ENCODE measurements around the gene GRAP.
"Not testable (repeated sequence)": the region's sequence is repeated elsewhere in the genome, so short reads cannot be mapped to it uniquely, and the experiment has no call there.

Gene GRAP

DNA sequence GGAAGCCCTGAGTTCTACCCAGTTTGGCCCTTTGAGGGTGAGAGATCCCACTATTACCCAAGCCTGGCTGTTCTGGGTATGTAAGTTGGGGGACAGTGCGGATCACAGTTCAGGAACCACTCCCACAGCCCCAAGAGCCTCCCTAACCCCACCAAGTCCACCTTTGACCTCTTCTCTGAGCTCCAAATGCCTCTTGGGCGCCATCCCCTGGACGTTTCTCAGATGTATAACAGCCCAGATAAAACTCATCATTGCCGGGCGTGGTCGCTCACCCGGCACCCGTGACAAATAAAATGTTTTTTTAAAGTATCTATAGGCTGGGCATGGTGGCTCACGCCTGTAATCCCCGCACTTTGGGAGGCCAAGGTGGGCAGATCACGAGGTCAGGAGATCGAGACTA is 8.7 kb upstream of the GRAP start:
- H3K27ac ChIP-seq (ENCODE audit: insufficient read depth in 1 of 2, low read depth in 1 of 2, low read length in 2 of 2, poor library complexity in 1 of 2, severe bottlenecking in 2 of 2); POLR2A ChIA-PET; H3K36me3 ChIP-seq (ENCODE audit: control insufficient read depth in 4 of 4, insufficient read depth in 4 of 4, low read length in 3 of 4); DNase-seq; CTCF ChIA-PET; H3K27me3 ChIP-seq (replicated peaks in 2 of 5; ENCODE audit: control insufficient read depth in 4 of 5, insufficient read depth in 5 of 5, low read length in 4 of 5); H3K4me3 ChIP-seq (ENCODE audit: control insufficient read depth in 1 of 7, extremely low read depth in 1 of 7, insufficient read depth in 4 of 7, low read depth in 2 of 7, low read length in 6 of 7); H3K9me3 ChIP-seq (ENCODE audit: control extremely low read depth in 1 of 5, control insufficient read depth in 4 of 5, insufficient read depth in 2 of 5, low read depth in 1 of 5, low read length in 4 of 5); H3K4me1 ChIP-seq (ENCODE audit: control extremely low read depth in 1 of 4, control insufficient read depth in 4 of 4, insufficient read depth in 4 of 4, low read length in 3 of 4): not testable (repeated sequence)
- no CpG with 5 or more reads among the region's 12 CpGs for WGBS (ENCODE audit: insufficient coverage)

GRCh38 chr17:19048826-19049225 is 2.1 kb upstream of the GRAP start:
- H3K27me3 ChIP-seq (replicated peaks in 2 of 5; ENCODE audit: control insufficient read depth in 4 of 5, insufficient read depth in 5 of 5, low read length in 4 of 5); H3K4me1 ChIP-seq (ENCODE audit: control extremely low read depth in 1 of 4, control insufficient read depth in 4 of 4, insufficient read depth in 4 of 4, low read length in 3 of 4); H3K9me3 ChIP-seq (ENCODE audit: control extremely low read depth in 1 of 5, control insufficient read depth in 4 of 5, insufficient read depth in 2 of 5, low read depth in 1 of 5, low read length in 4 of 5); POLR2A ChIA-PET; H3K27ac ChIP-seq (ENCODE audit: insufficient read depth in 1 of 2, low read depth in 1 of 2, low read length in 2 of 2, poor library complexity in 1 of 2, severe bottlenecking in 2 of 2); H3K36me3 ChIP-seq (ENCODE audit: control insufficient read depth in 4 of 4, insufficient read depth in 4 of 4, low read length in 3 of 4); H3K4me3 ChIP-seq (ENCODE audit: control insufficient read depth in 1 of 7, extremely low read depth in 1 of 7, insufficient read depth in 4 of 7, low read depth in 2 of 7, low read length in 6 of 7); DNase-seq; CTCF ChIA-PET: not testable (repeated sequence)
- WGBS (ENCODE audit: insufficient coverage), result no CpG with 5 or more reads among the region's 7 CpGs

GRCh38 chr17:19047510-19047909 is 753 bp upstream of the GRAP start:
- WGBS (ENCODE audit: insufficient coverage), result no CpG with 5 or more reads among the region's 7 CpGs
- POLR2A ChIA-PET, DNase-seq: not testable (repeated sequence)

GRCh38 chr17:19044643-19045042 is 2.1 kb downstream of the GRAP start:
- H3K9me3 ChIP-seq (ENCODE audit: control extremely low read depth in 1 of 5, control insufficient read depth in 4 of 5, insufficient read depth in 2 of 5, low read depth in 1 of 5, low read length in 4 of 5); H3K4me1 ChIP-seq (ENCODE audit: control extremely low read depth in 1 of 4, control insufficient read depth in 4 of 4, insufficient read depth in 4 of 4, low read length in 3 of 4); CTCF ChIA-PET; H3K27ac ChIP-seq (ENCODE audit: insufficient read depth in 1 of 2, low read depth in 1 of 2, low read length in 2 of 2, poor library complexity in 1 of 2, severe bottlenecking in 2 of 2); H3K4me3 ChIP-seq (ENCODE audit: control insufficient read depth in 1 of 7, extremely low read depth in 1 of 7, insufficient read depth in 4 of 7, low read depth in 2 of 7, low read length in 6 of 7); POLR2A ChIA-PET; H3K27me3 ChIP-seq (replicated peaks in 2 of 5; ENCODE audit: control insufficient read depth in 4 of 5, insufficient read depth in 5 of 5, low read length in 4 of 5); H3K36me3 ChIP-seq (ENCODE audit: control insufficient read depth in 4 of 4, insufficient read depth in 4 of 4, low read length in 3 of 4); DNase-seq: not testable (repeated sequence)
- no CpG with 5 or more reads among the region's 9 CpGs for WGBS (ENCODE audit: insufficient coverage)

More at GRCh38 chr17:19047510-19047909, 753 bp upstream of the GRAP start:
- H3K4me1 ChIP-seq (ENCODE audit: control extremely low read depth in 1 of 4, control insufficient read depth in 4 of 4, insufficient read depth in 4 of 4, low read length in 3 of 4); H3K4me3 ChIP-seq (ENCODE audit: control insufficient read depth in 1 of 7, extremely low read depth in 1 of 7, insufficient read depth in 4 of 7, low read depth in 2 of 7, low read length in 6 of 7); H3K27ac ChIP-seq (ENCODE audit: insufficient read depth in 1 of 2, low read depth in 1 of 2, low read length in 2 of 2, poor library complexity in 1 of 2, severe bottlenecking in 2 of 2); CTCF ChIA-PET; H3K9me3 ChIP-seq (ENCODE audit: control extremely low read depth in 1 of 5, control insufficient read depth in 4 of 5, insufficient read depth in 2 of 5, low read depth in 1 of 5, low read length in 4 of 5); H3K27me3 ChIP-seq (replicated peaks in 2 of 5; ENCODE audit: control insufficient read depth in 4 of 5, insufficient read depth in 5 of 5, low read length in 4 of 5); H3K36me3 ChIP-seq (ENCODE audit: control insufficient read depth in 4 of 4, insufficient read depth in 4 of 4, low read length in 3 of 4): not testable (repeated sequence)

- H3K4me3 ChIP-seq (ENCODE audit: control insufficient read depth in 1 of 7, extremely low read depth in 1 of 7, insufficient read depth in 4 of 7, low read depth in 2 of 7, low read length in 6 of 7); DNase-seq; H3K27ac ChIP-seq (ENCODE audit: insufficient read depth in 1 of 2, low read depth in 1 of 2, low read length in 2 of 2, poor library complexity in 1 of 2, severe bottlenecking in 2 of 2); H3K27me3 ChIP-seq (replicated peaks in 2 of 5; ENCODE audit: control insufficient read depth in 4 of 5, insufficient read depth in 5 of 5, low read length in 4 of 5); H3K4me1 ChIP-seq (ENCODE audit: control extremely low read depth in 1 of 4, control insufficient read depth in 4 of 4, insufficient read depth in 4 of 4, low read length in 3 of 4); H3K9me3 ChIP-seq (ENCODE audit: control extremely low read depth in 1 of 5, control insufficient read depth in 4 of 5, insufficient read depth in 2 of 5, low read depth in 1 of 5, low read length in 4 of 5); CTCF ChIA-PET; H3K36me3 ChIP-seq (ENCODE audit: control insufficient read depth in 4 of 4, insufficient read depth in 4 of 4, low read length in 3 of 4); POLR2A ChIA-PET: not testable (repeated sequence)
- no CpG with 5 or more reads among the region's 8 CpGs for WGBS (ENCODE audit: insufficient coverage)
Observed at GRCh38 chr17:19043032-19043431, 3.7 kb downstream of the GRAP start.

DNA sequence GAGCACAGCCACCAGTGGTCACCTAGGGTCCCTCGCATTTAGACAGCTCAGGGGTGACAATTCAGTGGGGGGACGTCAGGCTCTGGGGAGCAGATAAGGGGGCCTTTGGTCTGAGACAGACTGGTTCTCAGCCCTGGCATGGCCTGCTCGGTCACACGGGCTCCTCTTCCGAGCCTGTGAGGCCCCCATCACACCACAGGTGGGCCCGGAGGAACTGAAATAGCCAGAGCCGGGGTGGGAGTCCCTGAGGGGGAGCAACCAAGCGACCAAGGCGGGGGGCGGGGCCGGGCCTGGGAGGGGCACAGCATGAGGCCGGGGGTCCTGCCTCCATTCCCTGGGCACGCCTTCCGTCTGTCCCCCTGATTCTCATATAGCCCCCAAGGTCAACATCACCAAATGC is 4.4 kb downstream of the GRAP start:
- CTCF ChIA-PET; DNase-seq; H3K36me3 ChIP-seq (ENCODE audit: control insufficient read depth in 4 of 4, insufficient read depth in 4 of 4, low read length in 3 of 4); H3K27ac ChIP-seq (ENCODE audit: insufficient read depth in 1 of 2, low read depth in 1 of 2, low read length in 2 of 2, poor library complexity in 1 of 2, severe bottlenecking in 2 of 2); H3K9me3 ChIP-seq (ENCODE audit: control extremely low read depth in 1 of 5, control insufficient read depth in 4 of 5, insufficient read depth in 2 of 5, low read depth in 1 of 5, low read length in 4 of 5); H3K4me3 ChIP-seq (ENCODE audit: control insufficient read depth in 1 of 7, extremely low read depth in 1 of 7, insufficient read depth in 4 of 7, low read depth in 2 of 7, low read length in 6 of 7); H3K27me3 ChIP-seq (replicated peaks in 2 of 5; ENCODE audit: control insufficient read depth in 4 of 5, insufficient read depth in 5 of 5, low read length in 4 of 5); H3K4me1 ChIP-seq (ENCODE audit: control extremely low read depth in 1 of 4, control insufficient read depth in 4 of 4, insufficient read depth in 4 of 4, low read length in 3 of 4); POLR2A ChIA-PET: not testable (repeated sequence)
- no CpG with 5 or more reads among the region's 14 CpGs for WGBS (ENCODE audit: insufficient coverage)

DNA sequence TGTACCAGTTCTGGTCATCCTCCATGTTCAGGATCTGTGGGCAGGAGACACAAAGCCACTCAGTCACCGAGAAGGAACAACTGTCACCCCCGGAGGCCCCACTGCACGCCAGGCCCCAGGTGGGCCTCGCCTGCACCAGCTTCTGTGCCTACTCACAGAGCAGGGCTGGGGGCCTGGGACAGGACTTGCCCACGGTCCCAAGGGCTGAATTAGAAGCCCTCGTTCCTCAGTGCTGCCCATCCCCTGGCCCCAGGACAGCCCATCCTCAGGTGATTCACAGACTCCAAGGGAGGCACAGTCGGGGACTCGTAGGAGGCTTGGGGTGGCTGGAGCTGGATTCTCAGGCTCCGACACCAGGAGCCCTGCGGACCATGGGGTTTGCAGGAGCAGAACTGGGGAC is 4.9 kb downstream of the GRAP start:
- H3K9me3 ChIP-seq (ENCODE audit: control extremely low read depth in 1 of 5, control insufficient read depth in 4 of 5, insufficient read depth in 2 of 5, low read depth in 1 of 5, low read length in 4 of 5); POLR2A ChIA-PET; H3K27ac ChIP-seq (ENCODE audit: insufficient read depth in 1 of 2, low read depth in 1 of 2, low read length in 2 of 2, poor library complexity in 1 of 2, severe bottlenecking in 2 of 2); H3K4me3 ChIP-seq (ENCODE audit: control insufficient read depth in 1 of 7, extremely low read depth in 1 of 7, insufficient read depth in 4 of 7, low read depth in 2 of 7, low read length in 6 of 7); H3K4me1 ChIP-seq (ENCODE audit: control extremely low read depth in 1 of 4, control insufficient read depth in 4 of 4, insufficient read depth in 4 of 4, low read length in 3 of 4); H3K27me3 ChIP-seq (replicated peaks in 2 of 5; ENCODE audit: control insufficient read depth in 4 of 5, insufficient read depth in 5 of 5, low read length in 4 of 5); H3K36me3 ChIP-seq (ENCODE audit: control insufficient read depth in 4 of 4, insufficient read depth in 4 of 4, low read length in 3 of 4); DNase-seq; CTCF ChIA-PET: not testable (repeated sequence)
- WGBS (ENCODE audit: insufficient coverage), result no CpG with 5 or more reads among the region's 10 CpGs

DNA sequence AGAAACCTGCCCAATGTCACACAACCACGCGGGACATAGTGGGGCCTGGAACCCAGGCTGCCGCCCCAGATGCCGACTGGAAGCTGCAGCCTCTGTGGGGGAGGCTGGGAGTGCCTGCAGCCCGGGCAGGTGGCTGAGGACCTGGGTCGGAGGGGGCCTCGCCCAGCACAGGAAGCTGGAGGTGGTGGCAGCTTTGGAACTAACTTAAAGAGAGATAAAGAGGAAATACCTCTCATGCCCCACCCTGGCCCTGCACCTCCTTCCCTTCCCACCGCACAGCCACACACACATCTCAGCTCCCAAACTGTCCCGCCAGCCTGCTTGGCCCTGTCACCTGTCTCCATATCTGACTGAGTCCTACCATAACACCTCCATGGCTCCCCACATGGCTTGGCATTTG is 6.4 kb downstream of the GRAP start:
- H3K27ac ChIP-seq (ENCODE audit: insufficient read depth in 1 of 2, low read depth in 1 of 2, low read length in 2 of 2, poor library complexity in 1 of 2, severe bottlenecking in 2 of 2); H3K27me3 ChIP-seq (replicated peaks in 2 of 5; ENCODE audit: control insufficient read depth in 4 of 5, insufficient read depth in 5 of 5, low read length in 4 of 5); H3K36me3 ChIP-seq (ENCODE audit: control insufficient read depth in 4 of 4, insufficient read depth in 4 of 4, low read length in 3 of 4); H3K9me3 ChIP-seq (ENCODE audit: control extremely low read depth in 1 of 5, control insufficient read depth in 4 of 5, insufficient read depth in 2 of 5, low read depth in 1 of 5, low read length in 4 of 5); H3K4me1 ChIP-seq (ENCODE audit: control extremely low read depth in 1 of 4, control insufficient read depth in 4 of 4, insufficient read depth in 4 of 4, low read length in 3 of 4); POLR2A ChIA-PET; CTCF ChIA-PET; DNase-seq; H3K4me3 ChIP-seq (ENCODE audit: control insufficient read depth in 1 of 7, extremely low read depth in 1 of 7, insufficient read depth in 4 of 7, low read depth in 2 of 7, low read length in 6 of 7): not testable (repeated sequence)
- no CpG with 5 or more reads among the region's 9 CpGs for WGBS (ENCODE audit: insufficient coverage)
